HCT116 (cell line): ENCODE measurements around the gene SENP8. TPM values are rescaled to one million over a fixed set of nuclear protein-coding genes. Genes with fewer than 3 reads are reported as not detected.

ENCODE experiments used
- ATAC-seq: fragments of 200-7000 bp; cut with Tn5 transposase; 2 replicates; pipeline ENCODE4 v1.9.1; 2020; ENCODE audit warnings: mild to moderate bottlenecking, moderate library complexity
- BruUV-seq: library from RNA; stranded (reverse); fragments of 400-500 nt; replicated peaks from 2 replicates; lab custom pipeline; 2021; lab: Mats Ljungman, UMichigan
- CTCF ChIA-PET: fragments of 300-600 bp; sonication (Branson Sonifier 250); formaldehyde crosslinking; loops from one replicate; lab custom pipeline; 2021; ENCODE audit warnings: antibody characterized with exemption; lab: Charles Lee
- POLR2A ChIA-PET: fragments of 300-600, 350-600 bp; sonication (Branson Sonifier 250); formaldehyde crosslinking; loops from one replicate; lab custom pipeline; 2021; ENCODE audit warnings: antibody characterized with exemption; lab: Charles Lee
- RAD21 ChIA-PET, 2 experiments: fragments of 300-600 bp; sonication (Branson Sonifier 250); formaldehyde crosslinking; loops; one replicate each; lab custom pipeline; 2023; ENCODE audit warnings: low total read pairs in 2 of 2; ENCODE audit not compliant: uncharacterized antibody in 2 of 2, unreplicated experiment in 2 of 2, low non-redundant PET in 1 of 2; lab: Charles Lee
- DNase-seq: peaks from one replicate; pipeline ENCODE4 v3.0.0-alpha.2; 2010; ENCODE audit warnings: low read depth, low spot score
- H2AFZ ChIP-seq: fragments of 200-600 bp; shearing (Covaris generic), sonication (generic); 2 replicates; pipeline ENCODE4 v1.6.1; 2017; ENCODE audit warnings: low read depth, mixed run types, mixed read lengths, antibody characterized with exemption, low read length; ENCODE audit not compliant: poor library complexity, severe bottlenecking
- H3K27ac ChIP-seq: 2 replicates; pipeline ENCODE4 v1.5.1; 2012; ENCODE audit warnings: low read depth, low read length
- H3K27me3 ChIP-seq: fragments of 200-600 bp; sonication (generic); 2 replicates; pipeline ENCODE4 v1.6.1; 2016; ENCODE audit warnings: mixed run types, low read length, mixed read lengths; ENCODE audit not compliant: insufficient read depth
- H3K36me3 ChIP-seq, 2 experiments: fragments of 200-500 bp in 1 of 2; fragments of 200-600 bp in 1 of 2; sonication (Bioruptor generic) in 1 of 2; sonication (generic) in 1 of 2; 2 replicates each; pipeline versions ENCODE4 v1.5.1 to v1.6.1; 2014 to 2016; ENCODE audit warnings: low read length in 2 of 2, inconsistent platforms in 1 of 2, mixed read lengths in 1 of 2, mixed run types in 1 of 2; ENCODE audit not compliant: insufficient read depth in 2 of 2, control insufficient read depth in 1 of 2
- H3K4me1 ChIP-seq, 2 experiments: fragments of 200-600 bp in 1 of 2; sonication (generic) in 1 of 2; 2 replicates each; pipeline versions ENCODE4 v1.5.1 to v1.6.1; 2012 to 2017; ENCODE audit warnings: low read length in 2 of 2, inconsistent platforms in 1 of 2, mild to moderate bottlenecking in 1 of 2, mixed read lengths in 1 of 2, mixed run types in 1 of 2, moderate library complexity in 1 of 2; ENCODE audit not compliant: insufficient read depth in 2 of 2, control insufficient read depth in 1 of 2
- H3K4me2 ChIP-seq: fragments of 200-600 bp; sonication (generic); 2 replicates; pipeline ENCODE4 v1.6.1; 2017; ENCODE audit warnings: mixed run types, low read length, mixed read lengths
- H3K4me3 ChIP-seq, 2 experiments: fragments of 200-600 bp in 1 of 2; sonication (generic) in 1 of 2; replicated peaks in 1 of 2; 2 replicates each; pipeline ENCODE4 v1.5.1; 2011 to 2016; ENCODE audit warnings: low read length in 2 of 2, control low read depth in 1 of 2, low read depth in 1 of 2, mild to moderate bottlenecking in 1 of 2, mixed read lengths in 1 of 2, mixed run types in 1 of 2
- H3K79me2 ChIP-seq: fragments of 200-600 bp; sonication (generic); 2 replicates; pipeline ENCODE4 v1.6.1; 2017; ENCODE audit warnings: mild to moderate bottlenecking, mixed run types, low read length, moderate library complexity, mixed read lengths; ENCODE audit not compliant: insufficient read depth
- H3K9ac ChIP-seq: fragments of 200-600 bp; sonication (generic); 2 replicates; pipeline ENCODE4 v1.6.1; 2016; ENCODE audit warnings: low read length, mixed read lengths
- H3K9me2 ChIP-seq: fragments of 200-600 bp; sonication (generic), shearing (Covaris generic); 2 replicates; pipeline ENCODE4 v1.6.1; 2017; ENCODE audit warnings: mixed run types, mild to moderate bottlenecking, moderate library complexity; ENCODE audit not compliant: insufficient read depth
- H3K9me3 ChIP-seq, 2 experiments: fragments of 200-500 bp in 1 of 2; fragments of 200-600 bp in 1 of 2; sonication (Bioruptor generic) in 1 of 2; sonication (generic) in 1 of 2; 2 replicates each; pipeline ENCODE4 v1.6.1; 2014 to 2017; ENCODE audit warnings: low read length in 2 of 2, mixed read lengths in 2 of 2, inconsistent platforms in 1 of 2, low read depth in 1 of 2, mild to moderate bottlenecking in 1 of 2, mixed run types in 1 of 2, moderate library complexity in 1 of 2; ENCODE audit not compliant: control insufficient read depth in 1 of 2, insufficient read depth in 1 of 2
- H4K20me1 ChIP-seq: fragments of 200-600 bp; sonication (generic), shearing (Covaris generic); 2 replicates; pipeline ENCODE4 v1.6.1; 2017; ENCODE audit warnings: mixed run types, mild to moderate bottlenecking, moderate library complexity; ENCODE audit not compliant: insufficient read depth
- CEBPB ChIP-seq: IDR thresholded peaks from 2 replicates; pipeline ENCODE4 v1.6.1; 2012; ENCODE audit warnings: low read depth
- CTCF ChIP-seq, 3 experiments: fragments of 200-600 bp in 1 of 3; sonication (generic) in 1 of 3; IDR thresholded peaks in 2 of 3; conservative IDR thresholded peaks in 1 of 3; 2 replicates each; pipeline ENCODE4 v1.5.1; 2012 to 2017; ENCODE audit warnings: low read depth in 2 of 3, low read length in 2 of 3, antibody characterized with exemption in 1 of 3, borderline replicate concordance in 1 of 3, control low read depth in 1 of 3, mild to moderate bottlenecking in 1 of 3, mixed read lengths in 1 of 3, mixed run types in 1 of 3, moderate library complexity in 1 of 3; ENCODE audit not compliant: insufficient read depth in 1 of 3
- EGR1 ChIP-seq: IDR thresholded peaks from 2 replicates; pipeline ENCODE4 v1.6.1; 2012; ENCODE audit warnings: low read depth
- ELF1 ChIP-seq: IDR thresholded peaks from 2 replicates; pipeline ENCODE4 v1.6.1; 2012; ENCODE audit warnings: low read depth, borderline replicate concordance
- EZH2 ChIP-seq: fragments of 200-600 bp; sonication (generic); IDR thresholded peaks from 2 replicates; pipeline ENCODE4 v1.6.1; 2017; ENCODE audit warnings: antibody characterized with exemption, mixed run types
- JUND ChIP-seq: IDR thresholded peaks from 2 replicates; pipeline ENCODE4 v1.6.1; 2012
- MAX ChIP-seq: IDR thresholded peaks from 2 replicates; pipeline ENCODE4 v1.6.1; 2012
- POLR2A ChIP-seq: IDR thresholded peaks from 2 replicates; pipeline ENCODE4 v1.7.0; 2011; ENCODE audit warnings: borderline replicate concordance; ENCODE audit not compliant: insufficient read depth, insufficient read length; ENCODE audit errors: extremely low read depth
- RAD21 ChIP-seq: IDR thresholded peaks from 2 replicates; pipeline ENCODE4 v1.6.1; 2012; ENCODE audit warnings: low read depth, mild to moderate bottlenecking
- REST ChIP-seq: IDR thresholded peaks from 2 replicates; pipeline ENCODE4 v1.6.1; 2012; ENCODE audit warnings: low read depth
- SIN3A ChIP-seq: IDR thresholded peaks from 2 replicates; pipeline ENCODE4 v1.6.1; 2012; ENCODE audit warnings: low read depth
- SP1 ChIP-seq: IDR thresholded peaks from 2 replicates; pipeline ENCODE4 v1.6.1; 2012; ENCODE audit warnings: low read depth
- YY1 ChIP-seq: IDR thresholded peaks from 2 replicates; pipeline ENCODE4 v1.6.1; 2011; ENCODE audit warnings: low read length, low read depth, moderate library complexity, mild to moderate bottlenecking; ENCODE audit not compliant: insufficient replicate concordance; ENCODE audit errors: extremely low read depth
- ZBTB33 ChIP-seq: IDR thresholded peaks from 2 replicates; pipeline ENCODE4 v1.6.1; 2011; ENCODE audit warnings: mild to moderate bottlenecking, low read length, moderate library complexity; ENCODE audit not compliant: insufficient replicate concordance; ENCODE audit errors: extremely low read depth
- ZFX ChIP-seq: fragments of 450-650 bp; IDR thresholded peaks from 2 replicates; pipeline ENCODE4 v1.6.1; 2017
- ZNF274 ChIP-seq: fragments of 200-500 bp; sonication (Bioruptor generic); IDR thresholded peaks from 2 replicates; pipeline ENCODE4 v1.6.1; 2014; ENCODE audit warnings: mild to moderate bottlenecking, low read depth, low read length, inconsistent platforms
- intact Hi-C: fragments of 100-400 bp; cut with micrococcal nuclease; formaldehyde crosslinking; loops from 2 replicates; pipeline ENCODE4 v1.10.0; 2022
- total RNA-seq: library from RNA; stranded (reverse); gene quantifications from one replicate; pipeline ENCODE4 v1.2.1, GENCODE V29; 2021; ENCODE audit not compliant: unreplicated experiment

Gene SENP8
- total RNA-seq, 1 experiment from 2014 or later: 3.8 TPM

- TF ChIP-seq EZH2 (no peak), JUND (no peak), SP1 (no peak), ZBTB33 (no peak), YY1 (no peak)
These were observed 58.0 kb downstream of the SENP8 start (continued) for GRCh38 chr15:72176159-72176558.

- Histone ChIP-seq H3K36me3 (no peaks in the 10 kb centered on the region), H3K9me2 (no peaks in the 10 kb centered on the region), H3K4me3 (no peak overlapping the region), H3K27me3 (no peaks in the 10 kb centered on the region), H3K27ac (no peak overlapping the region), H3K4me1 (peaks cover 3 to 4% of the 10 kb centered on the region in 2 experiments; a peak in 2 of 4 replicates), H3K9ac (no peak overlapping the region), H3K9me3 (no peaks in the 10 kb centered on the region), H3K4me2 (no peak overlapping the region), H2AFZ (no peak overlapping the region), H4K20me1 (no peaks in the 10 kb centered on the region), H3K79me2 (no peaks in the 10 kb centered on the region)
- ATAC-seq: no peak
- BruUV-seq: no TSS peak
- ChIA-PET CTCF (no interaction called here), RAD21 (no interaction called here), POLR2A (no interaction called here)
- intact Hi-C loops: no loop called here
- DNase-seq: no peak
- no peak for TF ChIP-seq CEBPB
- no peak for TF ChIP-seq ZFX
- no peak for TF ChIP-seq YY1
- no peak for TF ChIP-seq CTCF (IDR thresholded peaks at IDR 0.05 in 2 of 3, conservative IDR thresholded peaks at IDR 0.05 in 1 of 3; ENCODE audit: borderline replicate concordance in 1 of 3, insufficient read depth in 1 of 3, low read depth in 2 of 3, low read length in 2 of 3)
- TF ChIP-seq EGR1: no peak
- no peak for TF ChIP-seq RAD21
- no peak for TF ChIP-seq ELF1
- no peak for TF ChIP-seq MAX
- TF ChIP-seq ZNF274: no peak
- TF ChIP-seq POLR2A: no peak
- no peak for TF ChIP-seq SP1
- TF ChIP-seq REST: no peak
- no peak for TF ChIP-seq ZBTB33
- no peak for TF ChIP-seq SIN3A
These were observed 58.5 kb downstream of the SENP8 start for GRCh38 chr15:72176743-72177142.
